K562 (cell line): ENCODE data around the gene INPP5K. TPM values are rescaled to one million over a fixed set of nuclear protein-coding genes. Genes with fewer than 3 reads are reported as not detected.

ENCODE experiments used
- ATAC-seq: fragments of 200-7000 bp; cut with Tn5 transposase; 3 replicates; pipeline ENCODE4 v1.9.1; 2020; ENCODE audit warnings: moderate library complexity
- BruUV-seq: library from RNA; stranded (reverse); fragments of 400-500 nt; replicated peaks from 2 replicates; lab custom pipeline; 2021; lab: Mats Ljungman, UMichigan
- CTCF ChIA-PET: fragments of 300-600 bp; formaldehyde crosslinking; extraction: SDS; loops from one replicate; lab custom pipeline; 2021; ENCODE audit warnings: low intra/inter-chr PET ratio; lab: Yijun Ruan, JAX
- POLR2A ChIA-PET: fragments of 300-600, 350-650 bp; sonication (Branson Sonifier 250); formaldehyde crosslinking; extraction: SDS; loops from one replicate; lab custom pipeline; 2021; ENCODE audit warnings: antibody characterized with exemption, inconsistent platforms; lab: Yijun Ruan, JAX
- DNase-seq, 4 experiments: peaks; one replicate each; pipeline versions ENCODE4 v3.0.0 to v3.0.0-alpha.2; 2011 to 2018; ENCODE audit warnings: low spot score in 3 of 4, mixed read lengths in 3 of 4; ENCODE audit errors: extremely low read depth in 1 of 4
- FAIRE-seq: peaks from 2 replicates; lab custom pipeline; 2011; peaks lifted over from hg19 to GRCh38; lab: Jason Lieb, UNC
- H2AFZ ChIP-seq: 2 replicates; pipeline ENCODE4 v1.6.0; 2011; ENCODE audit warnings: low read depth, low read length, control low read depth, inconsistent platforms
- H3K27ac ChIP-seq: fragments of 200-600 bp; 3 replicates; pipeline ENCODE4 v1.8.0; 2011; ENCODE audit warnings: low read depth, mild to moderate bottlenecking, control low read depth, inconsistent platforms, low read length, moderate library complexity, mixed read lengths; ENCODE audit errors: extremely low read depth
- H3K27me3 ChIP-seq, 2 experiments: fragments of 300-600 bp in 1 of 2; 2 replicates in 1 of 2; 3 replicates in 1 of 2; pipeline versions ENCODE4 v1.6.0 to v1.8.0; 2011; ENCODE audit warnings: inconsistent platforms in 2 of 2, low read length in 2 of 2, mild to moderate bottlenecking in 1 of 2, mixed read lengths in 1 of 2, moderate library complexity in 1 of 2; ENCODE audit not compliant: control insufficient read depth in 2 of 2, insufficient read depth in 2 of 2
- H3K36me3 ChIP-seq: fragments of 300-600 bp; 3 replicates; pipeline ENCODE4 v1.8.0; 2011; ENCODE audit warnings: mild to moderate bottlenecking, low read length, inconsistent platforms; ENCODE audit not compliant: control insufficient read depth, insufficient read depth
- H3K4me1 ChIP-seq, 2 experiments: fragments of 200-600 bp in 1 of 2; replicated peaks in 1 of 2; 2 replicates in 1 of 2; 3 replicates in 1 of 2; pipeline versions ENCODE4 v1.5.1 to v1.8.0; 2011; ENCODE audit warnings: inconsistent platforms in 2 of 2, low read length in 2 of 2, mild to moderate bottlenecking in 1 of 2, mixed read lengths in 1 of 2, moderate library complexity in 1 of 2; ENCODE audit not compliant: control insufficient read depth in 2 of 2, insufficient read depth in 2 of 2
- H3K4me2 ChIP-seq: 2 replicates; pipeline ENCODE4 v1.6.1; 2011; ENCODE audit warnings: low read length, control low read depth, inconsistent platforms, mixed read lengths; ENCODE audit not compliant: insufficient read depth
- H3K4me3 ChIP-seq: fragments of 200-600 bp; sonication (generic), shearing (Covaris generic); 2 replicates; pipeline ENCODE4 v1.5.1; 2016; ENCODE audit warnings: control low read depth, inconsistent platforms
- H3K79me2 ChIP-seq: fragments of 200-600 bp; 3 replicates; pipeline ENCODE4 v1.8.0; 2011; ENCODE audit warnings: low read length, inconsistent platforms; ENCODE audit not compliant: control insufficient read depth, insufficient read depth
- H3K9ac ChIP-seq, 2 experiments: 2 replicates each; pipeline versions ENCODE4 v1.6.0 to v1.6.1; 2011; ENCODE audit warnings: low read depth in 2 of 2, low read length in 2 of 2, control low read depth in 1 of 2, inconsistent platforms in 1 of 2, mild to moderate bottlenecking in 1 of 2, mixed read lengths in 1 of 2; ENCODE audit not compliant: insufficient read depth in 1 of 2
- H3K9me1 ChIP-seq: one replicate; pipeline ENCODE4 v1.6.0; 2011; ENCODE audit warnings: inconsistent platforms, mild to moderate bottlenecking, low read length, moderate library complexity; ENCODE audit not compliant: control insufficient read depth, insufficient read depth
- H3K9me3 ChIP-seq: replicated peaks from 2 replicates; pipeline ENCODE4 v1.5.1; 2011; ENCODE audit warnings: low read depth, low read length, inconsistent platforms; ENCODE audit not compliant: control insufficient read depth, insufficient read depth
- H4K20me1 ChIP-seq: replicated peaks from 2 replicates; pipeline ENCODE4 v1.6.1; 2011; ENCODE audit warnings: low read length, inconsistent platforms, mixed read lengths; ENCODE audit not compliant: control insufficient read depth, insufficient read depth
- L3MBTL2 ChIP-seq: fragments of 450-650 bp; IDR thresholded peaks from 2 replicates; pipeline ENCODE4 v1.6.1; 2016; ENCODE audit warnings: mild to moderate bottlenecking, moderate library complexity
- WGBS: fragments of 100-300 bp; shearing (Covaris generic); methylation state at CpG from one replicate; pipeline ENCODE4 v1.1.6; 2016; ENCODE audit warnings: low coverage, mixed read lengths; ENCODE audit not compliant: insufficient coverage; ENCODE audit errors: missing lambda C conversion rate; 5-methylcytosine and 5-hydroxymethylcytosine counted together
- in situ Hi-C: fragments of 300-500 bp; cut with MboI; formaldehyde crosslinking; loops from 4 replicates; pipeline ENCODE4 v1.15.0; 2018; ENCODE audit warnings: inconsistent platforms, mixed read lengths
- intact Hi-C: fragments of 100-400 bp; cut with micrococcal nuclease; formaldehyde crosslinking; loops from 2 replicates; pipeline ENCODE4 v1.14.2; 2022
- polyA plus RNA-seq, 8 experiments: library from polyadenylated mRNA; depleted of rRNA in 4 of 8; stranded (reverse) in 5 of 8; unstranded in 3 of 8; fragments of >200 nt; fragmentation: Nextera tagmentation in 2 of 8; fragmentation: Illumina TruSeq in 1 of 8; extraction: Ambion mirVana in 2 of 8; extraction: Trizol in 1 of 8; gene quantifications; 2 replicates each; pipeline versions ENCODE4 v1.2.1 to v1.2.3, GENCODE V29; 2011 to 2014; ENCODE audit warnings: inconsistent platforms in 1 of 8, missing spikeins in 1 of 8
- total RNA-seq, 7 experiments: library from RNA; depleted of rRNA in 6 of 7; stranded (reverse); fragments of >200 nt in 6 of 7; fragmentation: Illumina TruSeq in 2 of 7; extraction: Trizol in 2 of 7; gene quantifications; 2 replicates each; pipeline versions ENCODE4 v1.2.1 to v1.2.3, GENCODE V29; 2011 to 2021; ENCODE audit warnings: low replicate concordance in 1 of 7
- TF ChIP-seq, protein P1 (sequence below): fragments of 450-650 bp; IDR thresholded peaks from one replicate; pipeline ENCODE4 v1.6.1; 2018; ENCODE audit warnings: mild to moderate bottlenecking, moderate library complexity; ENCODE audit not compliant: partially characterized antibody
- TF ChIP-seq, protein P2 (sequence below): fragments of 450-650 bp; IDR thresholded peaks from 2 replicates; pipeline ENCODE4 v1.6.1; 2017; ENCODE audit warnings: antibody characterized with exemption
- TF ChIP-seq, protein P3 (sequence below), 2 experiments: fragments of 450-650 bp; conservative IDR thresholded peaks; 2 replicates each; pipeline ENCODE4 v1.6.1; 2017; ENCODE audit warnings: mild to moderate bottlenecking in 2 of 2, moderate library complexity in 2 of 2

INPP5K gene
- total and polyA plus RNA-seq, 9 of the 15 experiments (the other 6 are each of a cell fraction or from before 2014, with no cell fraction given), result 0.63 to 15.1 (median 10.1) TPM

DNA sequence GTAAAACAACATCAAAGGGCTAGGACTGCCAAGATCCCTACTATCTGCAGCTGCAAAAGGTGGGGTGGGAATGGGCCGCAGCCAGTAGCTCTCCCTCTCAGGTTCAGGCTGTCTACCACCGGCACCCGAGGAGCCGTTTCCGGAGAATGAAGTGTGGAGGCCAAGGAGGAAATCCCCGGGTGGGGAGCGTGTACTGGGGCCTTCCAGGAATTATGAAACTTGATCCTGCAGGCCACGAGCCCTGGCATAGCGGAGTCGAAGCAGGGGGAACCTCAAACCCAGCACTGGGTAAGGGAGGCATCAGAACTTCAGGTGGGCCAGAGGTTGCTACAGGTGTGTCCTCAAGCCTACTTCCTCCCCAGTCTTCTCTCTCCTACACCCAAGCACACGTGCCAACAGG lies 5.1 kb downstream of the INPP5K start:
- ATAC-seq, result no peak
- H3K9me1 ChIP-seq, result no peaks in the 10 kb centered on the region
- H3K27me3 ChIP-seq, result no peaks in the 10 kb centered on the region
- WGBS, result 12% methylated on average over 11 of the region's 11 CpGs
- peak overlapping the region in 1 of 2 experiments; percentile 85; a peak in 2 of 4 replicates for H3K9ac ChIP-seq
- peaks cover 18 to 19% of the 10 kb centered on the region in 2 experiments; a peak in 4 of 5 replicates for H3K4me1 ChIP-seq
- H4K20me1 ChIP-seq, result no peaks in the 10 kb centered on the region
- ChIA-PET POLR2A (interaction anchor here (1.5 kb wide), 1 partner anchor 19 kb away, joined by 4 read pairs; the partner anchor contains the start of gene MYO1C), CTCF (interaction anchor here (1.0 kb wide), 1 partner anchor 146 kb away, joined by 3 read pairs; no protein-coding TSS in a partner anchor)
- intact Hi-C loops (loop anchor here (10.0 kb wide), 2 partner anchors 56 to 236 kb away; partner anchors contain the start of genes BHLHA9, CRK and TRARG1), in situ Hi-C loops (loop anchor here (10.0 kb wide), 1 partner anchor 236 kb away; the partner anchor contains the start of genes BHLHA9 and TRARG1)
- H3K27ac ChIP-seq, result no peak overlapping the region
- peak overlapping the region; percentile 32; the same call in 1 of the 2 replicates for H3K4me2 ChIP-seq
- no TSS peak for BruUV-seq
- FAIRE-seq, result no peak
- H3K9me3 ChIP-seq, result no peaks in the 10 kb centered on the region
- peaks cover 12% of the 10 kb centered on the region; the same call in 2 of the 3 replicates for H3K79me2 ChIP-seq
- DNase-seq, result peak in 2 of 4 experiments; percentile 29 to 32
- no peak overlapping the region for H3K4me3 ChIP-seq
- H2AFZ ChIP-seq, result peak overlapping the region; percentile 53
- H3K36me3 ChIP-seq, result peaks cover 7% of the 10 kb centered on the region; the same call in 2 of the 3 replicates
- TF ChIP-seq, protein P1, sequence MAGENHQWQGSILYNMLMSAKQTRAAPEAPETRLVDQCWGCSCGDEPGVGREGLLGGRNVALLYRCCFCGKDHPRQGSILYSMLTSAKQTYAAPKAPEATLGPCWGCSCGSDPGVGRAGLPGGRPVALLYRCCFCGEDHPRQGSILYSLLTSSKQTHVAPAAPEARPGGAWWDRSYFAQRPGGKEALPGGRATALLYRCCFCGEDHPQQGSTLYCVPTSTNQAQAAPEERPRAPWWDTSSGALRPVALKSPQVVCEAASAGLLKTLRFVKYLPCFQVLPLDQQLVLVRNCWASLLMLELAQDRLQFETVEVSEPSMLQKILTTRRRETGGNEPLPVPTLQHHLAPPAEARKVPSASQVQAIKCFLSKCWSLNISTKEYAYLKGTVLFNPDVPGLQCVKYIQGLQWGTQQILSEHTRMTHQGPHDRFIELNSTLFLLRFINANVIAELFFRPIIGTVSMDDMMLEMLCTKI, result no peak
- TF ChIP-seq, protein P2, sequence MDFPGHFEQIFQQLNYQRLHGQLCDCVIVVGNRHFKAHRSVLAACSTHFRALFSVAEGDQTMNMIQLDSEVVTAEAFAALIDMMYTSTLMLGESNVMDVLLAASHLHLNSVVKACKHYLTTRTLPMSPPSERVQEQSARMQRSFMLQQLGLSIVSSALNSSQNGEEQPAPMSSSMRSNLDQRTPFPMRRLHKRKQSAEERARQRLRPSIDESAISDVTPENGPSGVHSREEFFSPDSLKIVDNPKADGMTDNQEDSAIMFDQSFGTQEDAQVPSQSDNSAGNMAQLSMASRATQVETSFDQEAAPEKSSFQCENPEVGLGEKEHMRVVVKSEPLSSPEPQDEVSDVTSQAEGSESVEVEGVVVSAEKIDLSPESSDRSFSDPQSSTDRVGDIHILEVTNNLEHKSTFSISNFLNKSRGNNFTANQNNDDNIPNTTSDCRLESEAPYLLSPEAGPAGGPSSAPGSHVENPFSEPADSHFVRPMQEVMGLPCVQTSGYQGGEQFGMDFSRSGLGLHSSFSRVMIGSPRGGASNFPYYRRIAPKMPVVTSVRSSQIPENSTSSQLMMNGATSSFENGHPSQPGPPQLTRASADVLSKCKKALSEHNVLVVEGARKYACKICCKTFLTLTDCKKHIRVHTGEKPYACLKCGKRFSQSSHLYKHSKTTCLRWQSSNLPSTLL, result no peak
- TF ChIP-seq, protein P3, sequence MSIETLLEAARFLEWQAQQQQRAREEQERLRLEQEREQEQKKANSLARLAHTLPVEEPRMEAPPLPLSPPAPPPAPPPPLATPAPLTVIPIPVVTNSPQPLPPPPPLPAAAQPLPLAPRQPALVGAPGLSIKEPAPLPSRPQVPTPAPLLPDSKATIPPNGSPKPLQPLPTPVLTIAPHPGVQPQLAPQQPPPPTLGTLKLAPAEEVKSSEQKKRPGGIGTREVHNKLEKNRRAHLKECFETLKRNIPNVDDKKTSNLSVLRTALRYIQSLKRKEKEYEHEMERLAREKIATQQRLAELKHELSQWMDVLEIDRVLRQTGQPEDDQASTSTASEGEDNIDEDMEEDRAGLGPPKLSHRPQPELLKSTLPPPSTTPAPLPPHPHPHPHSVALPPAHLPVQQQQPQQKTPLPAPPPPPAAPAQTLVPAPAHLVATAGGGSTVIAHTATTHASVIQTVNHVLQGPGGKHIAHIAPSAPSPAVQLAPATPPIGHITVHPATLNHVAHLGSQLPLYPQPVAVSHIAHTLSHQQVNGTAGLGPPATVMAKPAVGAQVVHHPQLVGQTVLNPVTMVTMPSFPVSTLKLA (conservative IDR thresholded peaks at IDR 0.05), result 0 out of 4 replicates have a peak, but pooled peaks of 1 of the 2 experiments have one; percentile 29
- TF ChIP-seq L3MBTL2, result peak; percentile 57; the same call in 1 of the 2 replicates
